ENCODE measurements around the gene NFIA.

NFIA gene

GRCh38 chr1:61419196-61419595 is 336.8 kb downstream of the NFIA start:
- Histone ChIP-seq H3K9ac (no peak overlapping the region), H3K4me1 (no peaks in the 10 kb centered on the region), H3K4me2 (ENCODE audit: low read length) (no peak overlapping the region), H3K36me3 (ENCODE audit: control insufficient read depth, insufficient read depth, low read length) (no peaks in the 10 kb centered on the region), H3K27ac (no peak overlapping the region), H3K27me3 (ENCODE audit: control insufficient read depth, insufficient read depth, low read length) (no peaks in the 10 kb centered on the region), H3K9me3 (ENCODE audit: control insufficient read depth, low read length) (no peaks in the 10 kb centered on the region), H3K4me3 (ENCODE audit: low read depth, low read length) (no peak overlapping the region), H2AFZ (no peak overlapping the region), H3K79me2 (no peaks in the 10 kb centered on the region)
- no peak for TF ChIP-seq CTCF (IDR thresholded peaks at IDR 0.05)

- Histone ChIP-seq H3K79me2 (no peaks in the 10 kb centered on the region), H3K9ac (no peak overlapping the region), H3K4me2 (ENCODE audit: low read length) (no peak overlapping the region), H3K9me3 (ENCODE audit: control insufficient read depth, low read length) (no peaks in the 10 kb centered on the region), H3K4me1 (no peaks in the 10 kb centered on the region), H3K27me3 (ENCODE audit: control insufficient read depth, insufficient read depth, low read length) (no peaks in the 10 kb centered on the region), H3K36me3 (ENCODE audit: control insufficient read depth, insufficient read depth, low read length) (no peaks in the 10 kb centered on the region), H2AFZ (no peak overlapping the region), H3K27ac (no peak overlapping the region), H3K4me3 (ENCODE audit: low read depth, low read length) (no peak overlapping the region)
- TF ChIP-seq CTCF (IDR thresholded peaks at IDR 0.05), result no peak
Measured at GRCh38 chr1:61419657-61420056, 337.3 kb downstream of the NFIA start.

DNA sequence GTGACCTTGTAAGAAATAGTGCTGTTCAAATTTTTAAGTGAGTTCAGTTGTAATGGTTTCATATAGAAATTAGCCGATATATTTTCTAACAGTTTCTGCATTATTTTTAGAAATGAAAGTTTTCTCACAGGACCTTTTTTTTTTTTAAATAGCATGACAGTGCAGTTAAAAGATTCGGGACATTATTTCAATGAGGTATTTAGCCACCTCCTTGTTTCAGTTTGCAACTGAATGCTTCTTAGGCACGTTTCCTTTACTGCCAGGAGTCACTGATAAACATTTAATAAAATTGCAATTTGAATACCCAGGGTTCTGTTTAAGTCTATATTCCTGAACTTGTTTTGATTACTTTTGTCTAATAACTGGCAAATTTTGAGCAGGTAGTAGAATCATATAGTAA is 337.9 kb downstream of the NFIA start:
- no peaks in the 10 kb centered on the region for H3K4me1 ChIP-seq

DNA sequence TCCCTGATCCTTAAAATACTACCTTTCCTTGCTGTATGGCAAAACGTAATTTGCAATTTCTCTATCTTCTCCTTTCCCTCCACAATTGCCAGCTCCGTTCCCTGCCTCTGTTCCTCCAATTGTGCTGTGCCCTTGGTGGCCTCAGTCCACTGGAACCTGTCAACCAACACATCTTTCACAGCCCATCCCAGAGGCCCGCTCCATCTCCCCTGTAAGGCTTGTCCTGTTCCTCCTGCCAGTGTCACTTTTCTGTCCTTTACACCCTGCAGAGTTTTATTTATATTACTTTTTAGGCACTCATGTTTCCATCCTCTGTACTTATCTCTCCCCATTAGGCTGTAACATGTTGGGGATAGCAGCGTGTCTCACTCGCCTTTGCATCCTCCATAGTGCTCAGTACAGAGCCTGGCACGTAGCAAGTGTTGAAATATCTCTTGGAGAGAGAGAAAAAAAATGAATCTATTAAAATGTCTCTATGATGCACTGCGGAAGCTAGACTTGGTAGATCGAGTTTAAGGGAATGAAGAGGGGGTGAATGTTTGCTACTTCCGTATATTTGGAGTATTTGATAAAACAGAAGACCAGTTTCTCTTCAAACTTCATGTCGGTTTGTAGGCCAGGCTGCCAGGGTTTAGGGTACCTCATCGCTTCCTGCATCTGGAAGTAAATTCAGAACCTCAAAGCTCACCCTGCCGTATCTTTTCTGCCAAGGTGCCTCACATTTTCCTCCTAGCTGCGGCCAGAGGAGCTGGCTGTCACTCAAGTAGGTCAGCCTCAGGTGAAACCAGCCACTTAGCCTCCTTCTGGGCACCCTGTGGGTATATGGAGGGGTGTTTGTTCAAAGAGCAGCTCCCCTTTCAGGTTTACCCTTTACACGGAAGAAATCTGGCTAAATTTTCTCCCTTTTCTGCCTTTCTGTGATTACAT is 338.8 kb downstream of the NFIA start:
- Histone ChIP-seq H3K27ac (no peak overlapping the region), H3K79me2 (no peaks in the 10 kb centered on the region), H3K4me3 (ENCODE audit: low read depth, low read length) (no peak overlapping the region), H3K9me3 (ENCODE audit: control insufficient read depth, low read length) (no peaks in the 10 kb centered on the region), H3K27me3 (ENCODE audit: control insufficient read depth, insufficient read depth, low read length) (no peaks in the 10 kb centered on the region), H3K4me1 (no peaks in the 10 kb centered on the region), H3K9ac (no peak overlapping the region), H3K36me3 (ENCODE audit: control insufficient read depth, insufficient read depth, low read length) (no peaks in the 10 kb centered on the region), H3K4me2 (ENCODE audit: low read length) (no peak overlapping the region), H2AFZ (no peak overlapping the region)
- TF ChIP-seq CTCF (IDR thresholded peaks at IDR 0.05), result no peak

More for the DNA sequence above, 337.9 kb downstream of the NFIA start:
- TF ChIP-seq CTCF (IDR thresholded peaks at IDR 0.05), result no peak
- no peak overlapping the region for H3K4me2 ChIP-seq (ENCODE audit: low read length)
- H3K9ac ChIP-seq, result no peak overlapping the region
- H3K4me3 ChIP-seq (ENCODE audit: low read depth, low read length), result no peak overlapping the region
- no peak overlapping the region for H3K27ac ChIP-seq
- no peaks in the 10 kb centered on the region for H3K27me3 ChIP-seq (ENCODE audit: control insufficient read depth, insufficient read depth, low read length)
- no peak overlapping the region for H2AFZ ChIP-seq
- H3K36me3 ChIP-seq (ENCODE audit: control insufficient read depth, insufficient read depth, low read length), result no peaks in the 10 kb centered on the region
- H3K9me3 ChIP-seq (ENCODE audit: control insufficient read depth, low read length), result no peaks in the 10 kb centered on the region
- H3K79me2 ChIP-seq, result no peaks in the 10 kb centered on the region

DNA sequence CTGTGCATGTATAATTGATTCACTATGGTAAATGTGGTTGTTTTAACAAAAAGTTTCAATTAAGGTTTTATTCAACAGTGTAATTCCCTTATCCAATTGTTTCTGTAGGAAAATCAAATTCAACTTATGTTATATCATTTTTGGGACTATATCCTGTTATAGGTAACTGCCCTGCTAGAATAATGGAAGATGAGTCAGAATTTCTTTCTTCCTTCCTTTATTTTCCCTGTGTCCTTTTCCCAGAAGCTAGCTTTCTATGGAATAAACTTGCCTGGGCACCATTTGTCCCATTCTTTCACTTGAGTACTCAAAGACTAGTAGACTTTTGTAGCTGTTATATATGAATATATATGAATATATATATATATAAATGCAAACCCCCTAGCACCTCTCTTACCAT is 341.3 kb downstream of the NFIA start:
- H3K4me2 ChIP-seq (ENCODE audit: low read length), result no peak overlapping the region
- no peaks in the 10 kb centered on the region for H3K4me1 ChIP-seq
- no peak overlapping the region for H3K27ac ChIP-seq
- no peak overlapping the region for H3K9ac ChIP-seq
- no peaks in the 10 kb centered on the region for H3K36me3 ChIP-seq (ENCODE audit: control insufficient read depth, insufficient read depth, low read length)
- H3K27me3 ChIP-seq (ENCODE audit: control insufficient read depth, insufficient read depth, low read length), result no peaks in the 10 kb centered on the region
- H3K4me3 ChIP-seq (ENCODE audit: low read depth, low read length), result no peak overlapping the region
- no peak for TF ChIP-seq CTCF (IDR thresholded peaks at IDR 0.05)
- H3K79me2 ChIP-seq, result no peaks in the 10 kb centered on the region
- no peaks in the 10 kb centered on the region for H3K9me3 ChIP-seq (ENCODE audit: control insufficient read depth, low read length)
- no peak overlapping the region for H2AFZ ChIP-seq

All from parathyroid adenoma (tissue), 2 donors.